Endothelial cell of umbilical vein (primary cell): Measurements from ENCODE around the gene PHLPP2. TPM values are rescaled to one million over a fixed set of nuclear protein-coding genes. Genes with fewer than 3 reads are reported as not detected.

Experiments
- BruUV-seq: library from RNA; stranded (reverse); fragments of 400-500 nt; replicated peaks from 2 replicates; lab custom pipeline; 2021; lab: Mats Ljungman, UMichigan
- CTCF ChIA-PET: fragments of 300-600, 350-600 bp; sonication (Branson Sonifier 250); formaldehyde crosslinking; loops from one replicate; lab custom pipeline; 2021; ENCODE audit warnings: antibody characterized with exemption, inconsistent platforms; lab: Charles Lee
- POLR2A ChIA-PET: fragments of 300-600, 350-600 bp; sonication (Branson Sonifier 250); formaldehyde crosslinking; loops from one replicate; lab custom pipeline; 2021; ENCODE audit warnings: antibody characterized with exemption, inconsistent platforms; lab: Charles Lee
- DNase-seq: peaks from one replicate; pipeline ENCODE4 v3.0.0-alpha.2; 2011; ENCODE audit warnings: low read depth, low spot score
- FAIRE-seq: peaks from 2 replicates; lab custom pipeline; 2011; peaks lifted over from hg19 to GRCh38; lab: Jason Lieb, UNC
- H2AFZ ChIP-seq: 2 replicates; pipeline ENCODE4 v1.6.0; 2012; ENCODE audit warnings: low read depth, low read length, control low read depth, inconsistent platforms
- H3K27ac ChIP-seq: 2 replicates; pipeline ENCODE4 v1.5.1; 2011; ENCODE audit warnings: low read depth, mild to moderate bottlenecking, control low read depth, low read length, moderate library complexity; ENCODE audit not compliant: insufficient read depth
- H3K27me3 ChIP-seq, 2 experiments: 2 replicates each; pipeline versions ENCODE4 v1.6.0 to v1.6.1; 2011; ENCODE audit warnings: low read length in 2 of 2, mixed read lengths in 1 of 2; ENCODE audit not compliant: control insufficient read depth in 2 of 2, insufficient read depth in 2 of 2
- H3K36me3 ChIP-seq, 2 experiments: 2 replicates in 1 of 2; 3 replicates in 1 of 2; pipeline ENCODE4 v1.5.1; 2011; ENCODE audit warnings: low read length in 2 of 2, mild to moderate bottlenecking in 1 of 2, moderate library complexity in 1 of 2; ENCODE audit not compliant: control insufficient read depth in 2 of 2, insufficient read depth in 2 of 2; ENCODE audit errors: extremely low read depth in 1 of 2
- H3K4me1 ChIP-seq: 3 replicates; pipeline ENCODE4 v1.5.1; 2011; ENCODE audit warnings: mild to moderate bottlenecking, low read length; ENCODE audit not compliant: control insufficient read depth, insufficient read depth; ENCODE audit errors: extremely low read depth
- H3K4me2 ChIP-seq: 2 replicates; pipeline ENCODE4 v1.6.1; 2011; ENCODE audit warnings: low read length, control low read depth, mixed read lengths; ENCODE audit not compliant: insufficient read depth
- H3K4me3 ChIP-seq, 3 experiments: fragments of 200-600 bp in 1 of 3; sonication (generic), shearing (Covaris generic) in 1 of 3; replicated peaks in 1 of 3; 2 replicates each; pipeline ENCODE4 v1.5.1; 2011 to 2016; ENCODE audit warnings: control low read depth in 3 of 3, low read length in 3 of 3, mild to moderate bottlenecking in 2 of 3, inconsistent platforms in 1 of 3, low read depth in 1 of 3, moderate library complexity in 1 of 3; ENCODE audit not compliant: insufficient read depth in 1 of 3
- H3K79me2 ChIP-seq: 2 replicates; pipeline ENCODE4 v1.6.0; 2012; ENCODE audit warnings: low read length, inconsistent platforms; ENCODE audit not compliant: control insufficient read depth, insufficient read depth
- H3K9ac ChIP-seq: replicated peaks from 2 replicates; pipeline ENCODE3; 2011; ENCODE audit warnings: low read length, control low read depth; ENCODE audit not compliant: insufficient read depth; ENCODE audit errors: extremely low read depth
- H3K9me1 ChIP-seq: replicated peaks from 3 replicates; pipeline ENCODE4 v1.6.0; 2011; ENCODE audit warnings: mild to moderate bottlenecking, low read length; ENCODE audit not compliant: control insufficient read depth, insufficient read depth; ENCODE audit errors: extremely low read depth
- H3K9me3 ChIP-seq: replicated peaks from 2 replicates; pipeline ENCODE4 v1.5.1; 2012; ENCODE audit warnings: low read length, inconsistent platforms; ENCODE audit not compliant: control insufficient read depth, insufficient read depth
- H4K20me1 ChIP-seq: replicated peaks from 2 replicates; pipeline ENCODE3; 2011; ENCODE audit warnings: mild to moderate bottlenecking, low read length; ENCODE audit not compliant: control insufficient read depth, insufficient read depth; ENCODE audit errors: extremely low read depth
- CTCF ChIP-seq, 2 donors: IDR thresholded peaks; 1 replicate in 1 of 2; 2 replicates in 1 of 2; pipeline ENCODE4 v1.5.1; 2011; ENCODE audit warnings: low read length in 2 of 2, mild to moderate bottlenecking in 2 of 2, moderate library complexity in 2 of 2, control low read depth in 1 of 2, inconsistent platforms in 1 of 2, low read depth in 1 of 2; ENCODE audit not compliant: insufficient read depth in 1 of 2; ENCODE audit errors: extremely low read depth in 1 of 2
- JUN ChIP-seq: IDR thresholded peaks from 2 replicates; pipeline ENCODE4 v1.6.1; 2011; ENCODE audit warnings: borderline replicate concordance, low read depth; ENCODE audit not compliant: insufficient read length, insufficient read depth
- dilution Hi-C: fragments of 300-500 bp; cut with MboI; formaldehyde crosslinking; loops from one replicate; pipeline ENCODE4 v1.15.0; 2019; ENCODE audit warnings: low sequenced_read_pairs; ENCODE audit not compliant: extremely low pct_ligation_motif_present
- intact Hi-C: fragments of 100-400 bp; cut with micrococcal nuclease; formaldehyde crosslinking; loops from one replicate; pipeline ENCODE4 v1.10.0; 2022
- polyA plus RNA-seq, 4 experiments: library from polyadenylated mRNA; depleted of rRNA in 3 of 4; stranded (reverse) in 3 of 4; unstranded in 1 of 4; fragments of >200 nt; gene quantifications; 2 replicates each; pipeline versions ENCODE4 v1.2.1 to v1.2.3, GENCODE V29; 2011 to 2012; ENCODE audit warnings: missing spikeins in 1 of 4
- total RNA-seq: library from RNA; stranded (reverse); gene quantifications from 2 replicates; pipeline ENCODE4 v1.2.3, GENCODE V29; 2021
- TF ChIP-seq, protein P1 (sequence below): IDR thresholded peaks from 2 replicates; pipeline ENCODE4 v1.6.1; 2011; ENCODE audit not compliant: insufficient read depth, insufficient read length

The PHLPP2 gene
- total and polyA plus RNA-seq, 2 donors (not counting 3 experiments of a cell fraction or from before 2014, with no cell fraction given): 4.1 to 8.0 TPM

GRCh38 chr16:71648921-71649320, 75.6 kb downstream of the PHLPP2 start:
- intact Hi-C loops (no loop called here), dilution Hi-C loops (no loop called here)
- H3K36me3 ChIP-seq: peaks cover 7 to 8% of the 10 kb centered on the region in 2 experiments

GRCh38 chr16:71648162-71648561, 76.3 kb downstream of the PHLPP2 start:
- no peak overlapping the region for H3K9ac ChIP-seq
- CTCF ChIA-PET: no interaction called here
- no peaks in the 10 kb centered on the region for H3K9me1 ChIP-seq
- no peaks in the 10 kb centered on the region for H3K79me2 ChIP-seq
- intact Hi-C loops: no loop called here
- H3K27ac ChIP-seq: no peak overlapping the region
- no peaks in the 10 kb centered on the region for H3K9me3 ChIP-seq
- H3K4me1 ChIP-seq: no peaks in the 10 kb centered on the region
- dilution Hi-C loops: no loop called here
- BruUV-seq: no TSS peak
- DNase-seq (no peak), FAIRE-seq (no peak)
- POLR2A ChIA-PET: no interaction called here
- TF ChIP-seq, protein P1, sequence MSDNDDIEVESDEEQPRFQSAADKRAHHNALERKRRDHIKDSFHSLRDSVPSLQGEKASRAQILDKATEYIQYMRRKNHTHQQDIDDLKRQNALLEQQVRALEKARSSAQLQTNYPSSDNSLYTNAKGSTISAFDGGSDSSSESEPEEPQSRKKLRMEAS: no peak
- no peak overlapping the region for H2AFZ ChIP-seq
- H3K27me3 ChIP-seq: no peaks in the 10 kb centered on the region
- H3K36me3 ChIP-seq: peaks cover 7 to 8% of the 10 kb centered on the region in 2 experiments
- no peak overlapping the region for H3K4me2 ChIP-seq
- no peaks in the 10 kb centered on the region for H4K20me1 ChIP-seq
- H3K4me3 ChIP-seq: no peak overlapping the region

More at GRCh38 chr16:71648921-71649320, 75.6 kb downstream of the PHLPP2 start:
- Histone ChIP-seq H3K27ac (no peak overlapping the region), H3K27me3 (no peaks in the 10 kb centered on the region), H3K9me1 (no peaks in the 10 kb centered on the region), H3K4me2 (no peak overlapping the region), H3K9me3 (no peaks in the 10 kb centered on the region), H3K9ac (no peak overlapping the region), H3K79me2 (no peaks in the 10 kb centered on the region), H2AFZ (no peak overlapping the region), H3K4me1 (no peaks in the 10 kb centered on the region), H3K4me3 (no peak overlapping the region), H4K20me1 (no peaks in the 10 kb centered on the region)
- ChIA-PET CTCF (no interaction called here), POLR2A (no interaction called here)
- TF ChIP-seq JUN (no peak), CTCF (IDR thresholded peaks at IDR 0.05; ENCODE audit: extremely low read depth in 1 of 2, insufficient read depth in 1 of 2, low read depth in 1 of 2, low read length in 2 of 2) (peak; percentile 26 to 29)
- DNase-seq: no peak
- no peak for FAIRE-seq
- no TSS peak for BruUV-seq
